Measurements from ENCODE around the gene ZMYND12. TPM values are rescaled to one million over a fixed set of nuclear protein-coding genes. Genes with fewer than 3 reads are reported as not detected.

ZMYND12 gene
- total RNA-seq, 4 donors from 2014 or later, result 0.19 to 0.79 TPM; not detected in 2

DNA sequence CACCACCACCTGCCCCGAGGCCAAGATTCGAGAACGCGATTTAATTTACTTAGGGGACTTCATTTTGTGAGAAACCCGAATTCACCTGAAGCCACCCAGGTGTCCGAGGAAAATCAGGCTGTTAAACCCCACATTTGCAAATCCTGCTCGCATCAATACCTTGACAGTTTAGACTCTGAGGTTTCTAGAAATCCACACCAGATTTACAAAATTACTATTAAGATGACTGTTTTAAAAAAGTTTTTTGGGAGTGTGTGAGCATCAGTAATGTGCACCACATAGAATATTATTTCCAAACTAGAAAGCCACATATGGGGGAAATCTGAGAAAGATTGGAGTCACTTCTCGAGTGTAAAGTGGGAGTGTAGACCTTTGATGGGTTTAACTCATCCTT is 74.5 kb downstream of the ZMYND12 start:
- TF ChIP-seq CTCF (IDR thresholded peaks at IDR 0.05) (no peak), POLR2A (IDR thresholded peaks at IDR 0.05) (no peak)
- no peaks in the 10 kb centered on the region for H3K36me3 ChIP-seq
- intact Hi-C loops (cut with DNase I), result no loop called here
- DNase-seq, result no peak
- no peaks in the 10 kb centered on the region for H3K9me3 ChIP-seq
- H3K27me3 ChIP-seq, result peaks cover 0 to 69% (median 5%) of the 10 kb centered on the region in 4 donors
- peak overlapping the region; percentile 41 to 67 (median 54) for H3K4me3 ChIP-seq
- H3K4me1 ChIP-seq, result peaks cover 5 to 15% (median 6%) of the 10 kb centered on the region in 3 donors
- H3K27ac ChIP-seq, result no peak overlapping the region
- 19 to 32% methylated on average over 7 to 8 of the region's 8 CpGs for WGBS, 2 donors

GRCh38 chr1:42380586-42381279 is 75.1 kb downstream of the ZMYND12 start, which contains the start of gene RIMKLA:
Gene RIMKLA, plus strand, starts transcription at chr1:42380792. Its CDS starts 143 bp downstream, at chr1:42380935.
- WGBS, 2 donors, result no CpG with 5 or more reads among the region's 101 CpGs
- H3K4me1 ChIP-seq, result peaks cover 5 to 15% (median 6%) of the 10 kb centered on the region in 3 donors
- DNase-seq, result no peak
- peak within 1 kb of the TSS; percentile 41 to 67 (median 54) for H3K4me3 ChIP-seq
- H3K36me3 ChIP-seq, result no peaks in the 10 kb centered on the region
- intact Hi-C loops (cut with DNase I), result no loop called here
- peaks cover 0 to 69% (median 5%) of the 10 kb centered on the region in 4 donors for H3K27me3 ChIP-seq
- H3K9me3 ChIP-seq, result no peaks in the 10 kb centered on the region
- TF ChIP-seq POLR2A (IDR thresholded peaks at IDR 0.05) (no peak), CTCF (IDR thresholded peaks at IDR 0.05) (no peak)
- peak within 1 kb of the TSS in 1 of 4 donors; percentile 9 for H3K27ac ChIP-seq

Small RNA genes within 50 kb of the gene (small RNA-seq; reads per million reads assigned to genes)
- 0 reads per million in 4 donors for gene TMSB4XP1

Other genes with a start within 250 kb of the ZMYND12 start
- 10 to 100 TPM; 18.7 to 36.6 (median 27.5) TPM for gene FOXJ3, start 120.8 kb downstream of the ZMYND12 start, total RNA-seq
- gene RIMKLA, start 75.2 kb downstream of the ZMYND12 start, total RNA-seq, result under 1 TPM in 3 of 4 donors, not detected in 1; 0.04 to 0.57 (median 0.06) TPM
- gene PPCS, start 521 bp upstream of the ZMYND12 start, total RNA-seq, result 10 to 100 TPM; 44.2 to 76.8 (median 58.9) TPM
- 1 to 10 TPM in 1 of 4 donors, under 1 TPM in 3; 0.12 to 1.3 (median 0.42) TPM for gene CCDC30, start 7.3 kb upstream of the ZMYND12 start, total RNA-seq
- 10 to 100 TPM; 29.2 to 56.2 (median 43.4) TPM for gene PPIH, start 202.4 kb upstream of the ZMYND12 start, total RNA-seq
- 100 to 1,000 TPM; 338 to 569 (median 531) TPM for gene YBX1, start 226.4 kb upstream of the ZMYND12 start, total RNA-seq

Data from esophagus squamous epithelium (tissue), 5 donors.